Fibroblast of skin of right quadriceps (primary cell): ENCODE results near the gene OR2B6.

ENCODE experiments used
- DNase-seq: peaks from one replicate; pipeline ENCODE4 v3.0.0-alpha.2; 2013

Gene OR2B6

DNA sequence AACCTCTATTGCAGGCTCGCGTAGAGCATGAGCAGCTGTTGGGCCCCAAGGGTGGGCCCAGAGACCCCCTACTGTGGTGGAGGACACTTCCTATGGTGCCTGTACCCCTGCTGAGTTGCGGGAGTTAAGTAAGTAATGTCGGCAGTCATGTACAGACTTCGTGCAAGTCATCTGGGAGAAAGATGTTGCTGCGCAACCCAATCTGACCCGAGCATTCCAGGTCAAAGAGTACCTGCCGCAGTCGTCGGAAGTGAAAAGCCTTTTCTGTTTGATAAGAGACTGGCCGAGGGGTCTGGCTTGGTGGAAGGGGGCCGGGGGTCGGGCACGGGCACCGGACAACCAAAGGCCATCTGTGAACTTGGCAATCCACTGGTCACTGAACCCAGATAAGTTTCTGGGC, 44.3 kb downstream of the OR2B6 start:
- no peak for DNase-seq

DNA sequence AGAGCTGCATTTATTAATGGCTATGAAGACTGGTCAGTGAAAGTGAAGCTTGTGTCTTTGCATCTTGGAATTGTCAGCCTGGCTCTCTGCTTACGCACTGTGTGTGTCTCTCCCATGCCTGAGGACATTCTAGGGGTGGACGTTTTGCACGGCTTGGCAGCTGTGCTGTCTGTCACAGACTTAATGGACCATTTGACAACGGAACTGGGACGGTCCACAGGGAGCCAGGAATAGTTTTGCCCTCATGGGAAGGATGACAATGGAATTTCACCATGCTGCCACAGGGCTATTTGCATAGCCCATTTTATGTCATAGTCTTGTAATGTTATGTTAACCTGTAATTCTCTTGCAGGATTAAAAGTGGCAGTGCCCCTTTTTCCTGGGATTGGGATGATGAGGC, 44.7 kb downstream of the OR2B6 start:
- no peak for DNase-seq

DNA sequence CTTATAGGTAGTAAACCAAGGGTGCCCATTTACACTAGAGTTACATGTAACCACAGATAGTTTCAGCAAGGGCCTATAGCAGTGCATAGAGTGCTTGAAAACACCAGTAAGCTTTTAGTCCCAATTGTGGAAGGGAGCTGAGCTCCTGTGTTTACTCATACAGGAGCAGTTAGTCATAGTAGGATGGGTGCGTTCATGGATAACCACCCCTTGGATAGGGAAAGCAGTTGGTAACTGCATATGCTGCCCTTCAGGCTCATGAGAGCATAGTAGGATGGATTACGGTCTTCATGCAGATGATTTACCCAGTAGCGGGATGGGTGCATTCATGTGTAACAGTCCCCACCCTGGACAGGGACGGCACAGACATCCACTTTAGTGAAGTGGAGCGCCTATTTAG, 45.1 kb downstream of the OR2B6 start:
- DNase-seq = no peak

DNA sequence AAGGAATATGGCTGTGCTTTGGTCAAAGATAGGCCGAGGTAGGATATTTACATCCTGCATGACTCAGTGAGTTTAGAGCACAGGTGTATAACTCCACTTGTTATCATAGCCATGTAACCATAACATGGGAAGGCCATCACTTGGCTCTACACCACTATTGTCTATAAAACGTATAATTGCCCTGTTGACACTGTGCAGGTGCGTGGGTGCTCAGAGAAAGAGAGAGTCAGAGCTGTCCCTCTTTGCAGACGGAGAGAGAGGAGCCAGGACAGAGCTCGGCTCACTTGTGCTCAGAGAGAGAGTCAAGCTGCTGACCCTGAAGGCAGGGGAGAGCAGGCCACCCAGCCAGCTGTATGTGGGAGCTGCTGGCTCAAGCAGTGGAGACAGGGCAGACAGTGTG, 46.0 kb downstream of the OR2B6 start:
- no peak for DNase-seq

DNA sequence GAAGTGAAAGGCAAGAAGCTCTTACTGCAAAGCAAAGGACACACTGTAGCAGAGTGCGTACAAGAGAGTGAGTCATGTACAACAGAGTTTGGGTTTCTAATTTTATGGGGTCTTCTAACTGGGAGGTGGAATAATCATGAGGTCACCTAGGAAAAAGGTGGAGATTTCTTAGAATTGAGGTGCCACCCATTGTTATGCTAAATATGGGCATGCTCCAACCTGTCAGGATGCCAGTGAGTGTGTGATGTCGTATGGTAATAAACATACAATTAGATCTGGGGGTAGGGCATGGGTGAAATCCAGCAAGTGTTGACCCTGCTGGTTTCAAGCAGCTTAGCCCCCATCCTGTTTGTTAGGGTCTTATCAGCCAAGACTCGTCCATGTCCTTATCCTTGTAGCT, 46.6 kb downstream of the OR2B6 start:
- no peak for DNase-seq

DNA sequence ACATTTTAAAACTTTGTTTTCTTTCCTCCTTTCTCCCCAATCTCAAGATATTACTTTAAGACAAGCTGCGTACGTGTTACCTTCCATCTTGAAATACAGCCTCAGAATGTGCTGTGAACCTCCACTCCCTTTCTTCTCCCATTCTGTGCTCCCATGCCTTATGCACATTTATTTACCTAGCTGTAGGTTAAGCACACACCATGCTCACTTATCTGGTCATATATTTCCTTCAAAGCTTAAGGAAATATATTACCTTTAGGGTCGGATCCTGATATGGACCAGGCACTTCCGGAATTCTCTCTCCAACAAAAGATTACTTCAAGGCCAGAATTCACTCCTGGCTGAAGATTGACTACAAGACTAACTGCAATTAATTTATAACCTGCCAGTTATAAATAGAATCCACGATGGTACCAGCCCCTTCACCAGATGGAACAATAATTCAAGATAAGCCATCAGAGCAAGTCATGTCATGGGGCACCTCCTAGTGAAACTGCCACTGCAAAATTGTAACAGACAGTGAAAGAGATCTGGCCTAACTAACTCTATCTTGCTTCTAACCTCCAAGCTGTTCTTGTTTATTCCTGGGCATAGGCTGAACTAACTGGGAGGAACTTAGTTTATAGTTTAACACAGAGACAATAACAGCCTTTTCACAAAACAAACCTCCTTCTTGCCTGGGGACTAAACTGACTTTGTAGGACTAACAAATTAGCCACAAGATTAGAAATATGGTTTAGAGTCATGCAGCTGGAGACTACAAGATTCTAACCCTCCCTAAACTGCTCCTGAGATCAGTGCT, 47.5 kb downstream of the OR2B6 start:
- no peak for DNase-seq

DNA sequence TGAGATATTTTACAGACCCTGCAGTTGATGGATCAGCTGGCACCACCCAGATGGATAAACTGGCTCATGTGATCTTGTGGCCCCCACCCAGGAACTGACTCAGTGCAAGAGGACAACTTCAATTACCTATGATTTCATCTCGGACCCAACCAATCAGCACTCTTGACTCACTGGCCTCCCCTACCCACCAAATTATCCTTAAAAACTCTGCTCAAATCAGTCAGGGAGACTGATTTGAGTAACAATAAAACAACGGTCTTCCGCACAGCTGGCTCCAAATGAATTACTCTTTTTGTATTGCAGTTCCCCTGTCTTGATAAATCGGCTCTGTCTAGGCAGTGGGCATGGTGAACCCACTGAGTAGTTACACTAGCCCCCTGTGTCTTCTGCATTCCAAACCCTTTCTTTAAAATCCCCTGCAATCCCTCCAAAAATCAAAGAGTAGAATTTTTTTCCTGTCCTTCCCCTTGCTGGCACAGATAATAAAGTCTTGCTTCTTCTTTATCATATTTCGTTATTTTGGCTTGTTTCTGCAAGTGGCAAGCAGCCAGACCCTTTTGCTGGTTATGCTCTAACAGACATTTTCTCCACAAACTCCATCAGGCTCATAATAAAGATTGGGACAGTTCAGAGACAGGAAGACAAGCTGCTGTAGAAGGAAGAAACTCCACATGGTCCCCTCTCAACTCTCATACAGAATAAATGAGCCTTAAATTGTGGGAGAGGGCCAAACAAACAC, 48.3 kb downstream of the OR2B6 start:
- no peak for DNase-seq

DNA sequence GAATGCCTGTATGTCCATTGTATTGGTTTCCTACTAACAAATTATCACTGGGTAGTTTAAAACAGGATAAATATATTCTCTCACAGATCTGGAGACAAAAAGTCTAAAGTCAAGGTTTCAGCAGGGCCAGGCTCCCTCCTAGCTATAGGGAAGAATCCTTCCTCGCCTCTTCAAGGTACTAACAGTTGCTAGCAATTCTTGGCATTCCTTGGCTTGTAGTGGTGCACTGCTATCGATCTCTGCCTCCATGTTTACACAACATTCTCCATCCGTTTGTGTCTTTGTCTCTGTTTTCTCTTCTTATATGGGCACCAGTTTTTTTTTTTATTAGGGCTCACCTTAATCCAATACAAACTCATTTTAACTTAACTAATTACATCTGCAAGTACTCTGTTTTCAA, 48.9 kb downstream of the OR2B6 start:
- no peak for DNase-seq
